IMR-90 (cell line): ENCODE data around the gene CXCL17. TPM values are rescaled to one million over a fixed set of nuclear protein-coding genes. Genes with fewer than 3 reads are reported as not detected.

ENCODE experiments used
- ATAC-seq: fragments of 200-7000 bp; cut with Tn5 transposase; 2 replicates; pipeline ENCODE4 v1.9.1; 2020; ENCODE audit warnings: low read depth, mild to moderate bottlenecking, moderate library complexity
- BruUV-seq: library from RNA; stranded (reverse); fragments of 400-500 nt; replicated peaks from 2 replicates; lab custom pipeline; 2021; lab: Mats Ljungman, UMichigan
- CTCF ChIA-PET: fragments of 300-600 bp; formaldehyde crosslinking; extraction: SDS; loops from one replicate; lab custom pipeline; 2021; ENCODE audit warnings: antibody characterized with exemption; lab: Yijun Ruan, JAX
- POLR2A ChIA-PET: fragments of 300-600 bp; sonication (Branson Sonifier 250); formaldehyde crosslinking; loops from one replicate; lab custom pipeline; 2022; ENCODE audit warnings: antibody characterized with exemption; ENCODE audit not compliant: unreplicated experiment; lab: Charles Lee
- DNase-seq: peaks from one replicate; pipeline ENCODE4 v3.0.0; 2013
- H2AFZ ChIP-seq: replicated peaks from 2 replicates; pipeline ENCODE3; 2013; ENCODE audit warnings: low read length, mild to moderate bottlenecking; ENCODE audit not compliant: poor library complexity
- H2AK5ac ChIP-seq: 2 replicates; pipeline ENCODE4 v1.6.1; 2013; ENCODE audit warnings: low read depth, low read length, inconsistent platforms
- H2AK9ac ChIP-seq: replicated peaks from 2 replicates; pipeline ENCODE3; 2013; ENCODE audit warnings: mild to moderate bottlenecking, low read depth, low read length, moderate library complexity; ENCODE audit not compliant: poor library complexity
- H2BK120ac ChIP-seq: 2 replicates; pipeline ENCODE4 v1.6.1; 2013; ENCODE audit warnings: low read depth, low read length, inconsistent platforms
- H2BK15ac ChIP-seq: 3 replicates; pipeline ENCODE4 v1.6.1; 2013; ENCODE audit warnings: low read depth, low read length, inconsistent platforms
- H2BK20ac ChIP-seq: 2 replicates; pipeline ENCODE4 v1.6.1; 2013; ENCODE audit warnings: low read depth, mild to moderate bottlenecking, inconsistent platforms, low read length, moderate library complexity
- H2BK5ac ChIP-seq: 2 replicates; pipeline ENCODE4 v1.6.1; 2013; ENCODE audit warnings: mild to moderate bottlenecking, low read depth, low read length, inconsistent platforms; ENCODE audit not compliant: poor library complexity, severe bottlenecking
- H3K14ac ChIP-seq: replicated peaks from 2 replicates; pipeline ENCODE4 v1.6.1; 2013; ENCODE audit warnings: low read depth, low read length, inconsistent platforms
- H3K18ac ChIP-seq: 2 replicates; pipeline ENCODE4 v1.6.1; 2013; ENCODE audit warnings: low read depth, low read length, control low read depth
- H3K23ac ChIP-seq: 2 replicates; pipeline ENCODE4 v1.6.1; 2013; ENCODE audit warnings: low read depth, low read length, inconsistent platforms
- H3K27ac ChIP-seq: 2 replicates; pipeline ENCODE4 v1.5.1; 2013; ENCODE audit warnings: mild to moderate bottlenecking, control low read depth, low read length; ENCODE audit not compliant: insufficient read depth
- H3K27me3 ChIP-seq: 2 replicates; pipeline ENCODE4 v1.6.1; 2013; ENCODE audit warnings: low read length; ENCODE audit not compliant: control insufficient read depth, insufficient read depth
- H3K36me3 ChIP-seq: 2 replicates; pipeline ENCODE4 v1.6.1; 2013; ENCODE audit warnings: low read length, mixed read lengths; ENCODE audit not compliant: control insufficient read depth, insufficient read depth
- H3K4ac ChIP-seq: 2 replicates; pipeline ENCODE4 v1.6.1; 2013; ENCODE audit warnings: low read depth, low read length, inconsistent platforms
- H3K4me1 ChIP-seq: 2 replicates; pipeline ENCODE4 v1.6.1; 2013; ENCODE audit warnings: low read length, mixed read lengths; ENCODE audit not compliant: control insufficient read depth, insufficient read depth
- H3K4me2 ChIP-seq: 2 replicates; pipeline ENCODE4 v1.6.1; 2013; ENCODE audit warnings: low read depth, mild to moderate bottlenecking, control low read depth, low read length, moderate library complexity
- H3K4me3 ChIP-seq: 2 replicates; pipeline ENCODE4 v1.5.1; 2013; ENCODE audit warnings: low read depth, mild to moderate bottlenecking, control low read depth, low read length, moderate library complexity; ENCODE audit not compliant: insufficient read depth
- H3K56ac ChIP-seq: 2 replicates; pipeline ENCODE4 v1.6.1; 2013; ENCODE audit warnings: low read length, inconsistent platforms; ENCODE audit not compliant: insufficient read depth; ENCODE audit errors: extremely low read depth
- H3K79me1 ChIP-seq, 2 experiments: 2 replicates each; pipeline ENCODE4 v1.6.1; 2013; ENCODE audit warnings: low read length in 2 of 2, inconsistent platforms in 1 of 2, low read depth in 1 of 2
- H3K9ac ChIP-seq: 2 replicates; pipeline ENCODE4 v1.6.1; 2013; ENCODE audit warnings: low read depth, low read length, control low read depth
- H3K9me1 ChIP-seq: 2 replicates; pipeline ENCODE4 v1.6.1; 2013; ENCODE audit warnings: low read length, inconsistent platforms; ENCODE audit not compliant: insufficient read depth
- H3K9me3 ChIP-seq: 2 replicates; pipeline ENCODE4 v1.6.1; 2013; ENCODE audit warnings: low read length; ENCODE audit not compliant: control insufficient read depth, insufficient read depth
- H4K20me1 ChIP-seq: 2 replicates; pipeline ENCODE4 v1.6.1; 2013; ENCODE audit warnings: low read length, inconsistent platforms; ENCODE audit not compliant: insufficient read depth
- H4K5ac ChIP-seq: 2 replicates; pipeline ENCODE4 v1.6.1; 2013; ENCODE audit warnings: mild to moderate bottlenecking, low read depth, low read length, control low read depth
- H4K8ac ChIP-seq, 2 experiments: 2 replicates each; pipeline ENCODE4 v1.6.1; 2013; ENCODE audit warnings: low read depth in 2 of 2, low read length in 2 of 2, control low read depth in 1 of 2, inconsistent platforms in 1 of 2
- H4K91ac ChIP-seq: 2 replicates; pipeline ENCODE4 v1.6.1; 2013; ENCODE audit warnings: low read depth, low read length, inconsistent platforms; ENCODE audit not compliant: insufficient read depth
- BHLHE40 ChIP-seq: fragments of 150-350 bp; IDR thresholded peaks from 2 replicates; pipeline ENCODE4 v1.6.1; 2016; ENCODE audit warnings: mild to moderate bottlenecking, low read depth, low read length
- CEBPB ChIP-seq: IDR thresholded peaks from 2 replicates; pipeline ENCODE4 v1.6.1; 2012; ENCODE audit warnings: low read depth, low read length, improper control_type of control experiment
- CHD1 ChIP-seq: IDR thresholded peaks from 2 replicates; pipeline ENCODE4 v1.6.1; 2012; ENCODE audit warnings: low read depth, low read length, improper control_type of control experiment
- FOS ChIP-seq: fragments of 150-350 bp; IDR thresholded peaks from 2 replicates; pipeline ENCODE4 v1.6.1; 2016; ENCODE audit warnings: low read depth, low read length
- MAFK ChIP-seq: IDR thresholded peaks from 2 replicates; pipeline ENCODE4 v1.6.1; 2012; ENCODE audit warnings: low read depth, low read length, improper control_type of control experiment
- MAZ ChIP-seq: IDR thresholded peaks from 2 replicates; pipeline ENCODE4 v1.6.1; 2012; ENCODE audit warnings: low read depth, mild to moderate bottlenecking, low read length, improper control_type of control experiment, moderate library complexity, borderline replicate concordance
- MXI1 ChIP-seq: IDR thresholded peaks from 2 replicates; pipeline ENCODE4 v1.6.1; 2012; ENCODE audit warnings: low read depth, mild to moderate bottlenecking, low read length, moderate library complexity, borderline replicate concordance
- NFE2L2 ChIP-seq: fragments of 150-350 bp; IDR thresholded peaks from 2 replicates; pipeline ENCODE4 v1.6.1; 2016; ENCODE audit warnings: low read depth, mild to moderate bottlenecking, low read length
- POLR2A ChIP-seq: IDR thresholded peaks from 2 replicates; pipeline ENCODE4 v1.6.1; 2012; ENCODE audit warnings: mild to moderate bottlenecking, low read depth, low read length
- RAD21 ChIP-seq: IDR thresholded peaks from 2 replicates; pipeline ENCODE4 v1.6.1; 2012; ENCODE audit warnings: low read length, improper control_type of control experiment
- RCOR1 ChIP-seq: IDR thresholded peaks from 2 replicates; pipeline ENCODE4 v1.6.1; 2012; ENCODE audit warnings: mild to moderate bottlenecking, low read length, improper control_type of control experiment; ENCODE audit not compliant: insufficient replicate concordance
- RFX5 ChIP-seq: IDR thresholded peaks from 2 replicates; pipeline ENCODE4 v1.8.0; 2012; ENCODE audit warnings: low read depth, mild to moderate bottlenecking, low read length, moderate library complexity
- SMC3 ChIP-seq: fragments of 150-350 bp; IDR thresholded peaks from 2 replicates; pipeline ENCODE4 v1.6.1; 2016; ENCODE audit warnings: low read depth, mild to moderate bottlenecking, antibody characterized with exemption, low read length, moderate library complexity
- WGBS, 2 experiments: methylation state at CpG; one replicate each; pipeline versions ENCODE4 v1.1.5 to v1.1.7; 2013; ENCODE audit warnings: missing lambda C conversion rate in 2 of 2; ENCODE audit not compliant: insufficient read length in 1 of 2; ENCODE audit errors: extremely low coverage in 2 of 2; 5-methylcytosine and 5-hydroxymethylcytosine counted together
- dilution Hi-C: fragments of 300-500 bp; cut with HindIII; formaldehyde crosslinking; loops from one replicate; pipeline ENCODE4 v1.14.3; 2018; ENCODE audit warnings: low sequenced_read_pairs; ENCODE audit not compliant: unreplicated experiment
- in situ Hi-C: fragments of 300-500 bp; cut with MboI; formaldehyde crosslinking; loops from 3 replicates; pipeline ENCODE4 v1.14.3; 2019; ENCODE audit warnings: low sequenced_read_pairs, inconsistent platforms, mixed read lengths
- intact Hi-C: fragments of 100-400 bp; cut with micrococcal nuclease; formaldehyde crosslinking; loops from 2 replicates; pipeline ENCODE4 v1.10.0; 2022
- polyA plus RNA-seq, 3 experiments: library from polyadenylated mRNA; depleted of rRNA; stranded (reverse); fragments of >200 nt; gene quantifications; 2 replicates each; pipeline ENCODE4 v1.2.3, GENCODE V29; 2012; ENCODE audit warnings: low replicate concordance in 1 of 3
- total RNA-seq: library from RNA; depleted of rRNA; stranded (reverse); fragments of >200 nt; gene quantifications from 2 replicates; pipeline ENCODE4 v1.2.3, GENCODE V29; 2012
- TF ChIP-seq, protein P1 (sequence below): conservative IDR thresholded peaks from 2 replicates; pipeline ENCODE4 v1.5.1; 2012; ENCODE audit warnings: mild to moderate bottlenecking, low read depth, low read length, improper control_type of control experiment
- TF ChIP-seq, protein P2 (sequence below): fragments of 150-350 bp; IDR thresholded peaks from 2 replicates; pipeline ENCODE4 v1.6.1; 2016; ENCODE audit warnings: low read depth, mild to moderate bottlenecking, low read length, moderate library complexity, borderline replicate concordance
- TF ChIP-seq, protein P3 (sequence below): fragments of 150-350 bp; IDR thresholded peaks from 2 replicates; pipeline ENCODE4 v1.6.1; 2017; ENCODE audit warnings: mild to moderate bottlenecking, antibody characterized with exemption, low read length, low read depth

CXCL17 gene
- total and polyA plus RNA-seq, 2 of the 4 experiments (the other 2 are of a cell fraction) = not detected

DNA sequence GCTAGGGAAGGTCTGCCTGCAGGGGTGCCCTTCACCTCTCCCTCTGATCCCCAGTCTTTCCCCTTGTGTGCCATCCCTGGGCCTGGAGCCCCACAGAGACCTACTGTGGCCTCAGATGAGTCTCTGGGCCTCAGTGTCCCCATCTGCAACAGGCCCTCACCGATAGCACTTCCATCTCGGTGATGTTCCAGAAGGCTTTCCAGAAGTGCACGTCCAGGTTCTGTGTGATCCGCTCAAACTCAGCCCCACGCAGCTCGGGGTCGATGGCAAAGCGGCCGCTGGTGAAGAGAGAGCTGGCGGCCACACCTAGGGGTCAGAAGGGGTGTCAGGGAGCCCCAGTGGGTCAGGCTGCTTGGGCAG is 35.0 kb downstream of the CXCL17 start:
- dilution Hi-C loops = no loop called here
- POLR2A ChIA-PET = no interaction called here

More for the DNA sequence above, 35.0 kb downstream of the CXCL17 start:
- Histone ChIP-seq H3K36me3 (peaks cover 1% of the 10 kb centered on the region; the same call in 1 of the 2 replicates), H4K8ac (no peak overlapping the region), H3K9me3 (no peaks in the 10 kb centered on the region), H3K27ac (no peak overlapping the region), H3K14ac (no peak overlapping the region), H2AK9ac (no peak overlapping the region), H3K9me1 (0 out of 2 replicates have a peak, but pooled peaks cover 4% of the 10 kb centered on the region), H3K18ac (no peak overlapping the region), H4K20me1 (peaks cover 16% of the 10 kb centered on the region), H2BK120ac (no peak overlapping the region), H3K4me3 (no peak overlapping the region), H3K79me1 (peaks cover 0 to 2% of the 10 kb centered on the region in 2 experiments; a peak in 1 of 4 replicates), H3K4me2 (no peak overlapping the region), H3K4ac (no peak overlapping the region), H4K91ac (no peak overlapping the region), H3K56ac (no peak overlapping the region), H2BK5ac (no peak overlapping the region), H2AK5ac (no peak overlapping the region), H3K27me3 (no peaks in the 10 kb centered on the region), H2AFZ (no peak overlapping the region), H3K9ac (no peak overlapping the region), H2BK20ac (no peak overlapping the region), H3K23ac (no peak overlapping the region), H3K4me1 (0 out of 2 replicates have a peak, but pooled peaks cover 4% of the 10 kb centered on the region), H4K5ac (no peak overlapping the region), H2BK15ac (no peak overlapping the region)
- intact Hi-C loops = loop anchor here (10.0 kb wide), 1 partner anchor 273 kb away; the partner anchor contains the start of gene POU2F2
- no TSS peak for BruUV-seq
- CTCF ChIA-PET = no interaction called here
- no peak for TF ChIP-seq CHD1
- TF ChIP-seq POLR2A = no peak
- no peak for TF ChIP-seq SMC3
- no peak for TF ChIP-seq RCOR1
- no peak for TF ChIP-seq RAD21
- no peak for TF ChIP-seq BHLHE40
- no peak for TF ChIP-seq MAFK
- no peak for TF ChIP-seq RFX5
- TF ChIP-seq FOS = no peak
- TF ChIP-seq MXI1 = no peak
- no peak for TF ChIP-seq MAZ
- no peak for TF ChIP-seq CEBPB
- TF ChIP-seq, protein P1, sequence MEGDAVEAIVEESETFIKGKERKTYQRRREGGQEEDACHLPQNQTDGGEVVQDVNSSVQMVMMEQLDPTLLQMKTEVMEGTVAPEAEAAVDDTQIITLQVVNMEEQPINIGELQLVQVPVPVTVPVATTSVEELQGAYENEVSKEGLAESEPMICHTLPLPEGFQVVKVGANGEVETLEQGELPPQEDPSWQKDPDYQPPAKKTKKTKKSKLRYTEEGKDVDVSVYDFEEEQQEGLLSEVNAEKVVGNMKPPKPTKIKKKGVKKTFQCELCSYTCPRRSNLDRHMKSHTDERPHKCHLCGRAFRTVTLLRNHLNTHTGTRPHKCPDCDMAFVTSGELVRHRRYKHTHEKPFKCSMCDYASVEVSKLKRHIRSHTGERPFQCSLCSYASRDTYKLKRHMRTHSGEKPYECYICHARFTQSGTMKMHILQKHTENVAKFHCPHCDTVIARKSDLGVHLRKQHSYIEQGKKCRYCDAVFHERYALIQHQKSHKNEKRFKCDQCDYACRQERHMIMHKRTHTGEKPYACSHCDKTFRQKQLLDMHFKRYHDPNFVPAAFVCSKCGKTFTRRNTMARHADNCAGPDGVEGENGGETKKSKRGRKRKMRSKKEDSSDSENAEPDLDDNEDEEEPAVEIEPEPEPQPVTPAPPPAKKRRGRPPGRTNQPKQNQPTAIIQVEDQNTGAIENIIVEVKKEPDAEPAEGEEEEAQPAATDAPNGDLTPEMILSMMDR = no peak
- TF ChIP-seq, protein P2, sequence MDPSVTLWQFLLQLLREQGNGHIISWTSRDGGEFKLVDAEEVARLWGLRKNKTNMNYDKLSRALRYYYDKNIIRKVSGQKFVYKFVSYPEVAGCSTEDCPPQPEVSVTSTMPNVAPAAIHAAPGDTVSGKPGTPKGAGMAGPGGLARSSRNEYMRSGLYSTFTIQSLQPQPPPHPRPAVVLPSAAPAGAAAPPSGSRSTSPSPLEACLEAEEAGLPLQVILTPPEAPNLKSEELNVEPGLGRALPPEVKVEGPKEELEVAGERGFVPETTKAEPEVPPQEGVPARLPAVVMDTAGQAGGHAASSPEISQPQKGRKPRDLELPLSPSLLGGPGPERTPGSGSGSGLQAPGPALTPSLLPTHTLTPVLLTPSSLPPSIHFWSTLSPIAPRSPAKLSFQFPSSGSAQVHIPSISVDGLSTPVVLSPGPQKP = no peak
- TF ChIP-seq, protein P3, sequence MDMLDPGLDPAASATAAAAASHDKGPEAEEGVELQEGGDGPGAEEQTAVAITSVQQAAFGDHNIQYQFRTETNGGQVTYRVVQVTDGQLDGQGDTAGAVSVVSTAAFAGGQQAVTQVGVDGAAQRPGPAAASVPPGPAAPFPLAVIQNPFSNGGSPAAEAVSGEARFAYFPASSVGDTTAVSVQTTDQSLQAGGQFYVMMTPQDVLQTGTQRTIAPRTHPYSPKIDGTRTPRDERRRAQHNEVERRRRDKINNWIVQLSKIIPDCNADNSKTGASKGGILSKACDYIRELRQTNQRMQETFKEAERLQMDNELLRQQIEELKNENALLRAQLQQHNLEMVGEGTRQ = no peak
- TF ChIP-seq NFE2L2 = no peak
- DNase-seq (no peak), ATAC-seq (no peak)
- in situ Hi-C loops = no loop called here
- 94% methylated on average over 10 of the region's 10 CpGs; no CpG with 5 or more reads in 1 of the 2 experiments for WGBS, 2 experiments
